Measurements from ENCODE around the gene KLHL3. TPM values are rescaled to one million over a fixed set of nuclear protein-coding genes. Genes with fewer than 3 reads are reported as not detected.
A peak's percentile ranks its signal among the peaks of the same experiment; 100 is the strongest.

The KLHL3 gene
- total RNA-seq, 1 experiment from 2014 or later = 4.5 TPM

GRCh38 chr5:137635521-137635921 lies 100.4 kb downstream of the KLHL3 start:
- DNase-seq (ENCODE audit: low spot score) = no peak

- no peak for DNase-seq (ENCODE audit: low spot score)
These were observed 102.0 kb downstream of the KLHL3 start for GRCh38 chr5:137633896-137634295.

DNA sequence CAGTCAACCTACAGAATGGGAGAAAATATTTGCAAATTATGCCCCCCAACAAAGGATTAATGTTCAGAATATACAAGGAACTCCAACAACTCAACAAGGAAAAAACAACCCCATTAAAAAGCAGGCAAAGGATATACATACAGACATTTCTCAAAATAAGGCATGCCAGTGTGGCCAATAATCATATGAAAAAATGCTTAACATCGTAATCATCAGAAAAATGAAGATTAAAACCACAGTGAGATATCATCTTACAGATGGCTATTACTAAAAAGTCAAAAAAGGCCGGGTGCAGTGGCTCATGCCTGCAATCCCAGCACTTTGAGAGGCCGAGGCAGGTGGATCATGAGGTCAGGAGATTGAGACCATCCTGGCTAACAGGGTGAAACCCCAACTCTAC lies 103.2 kb downstream of the KLHL3 start:
- DNase-seq (ENCODE audit: low spot score) = no peak

DNA sequence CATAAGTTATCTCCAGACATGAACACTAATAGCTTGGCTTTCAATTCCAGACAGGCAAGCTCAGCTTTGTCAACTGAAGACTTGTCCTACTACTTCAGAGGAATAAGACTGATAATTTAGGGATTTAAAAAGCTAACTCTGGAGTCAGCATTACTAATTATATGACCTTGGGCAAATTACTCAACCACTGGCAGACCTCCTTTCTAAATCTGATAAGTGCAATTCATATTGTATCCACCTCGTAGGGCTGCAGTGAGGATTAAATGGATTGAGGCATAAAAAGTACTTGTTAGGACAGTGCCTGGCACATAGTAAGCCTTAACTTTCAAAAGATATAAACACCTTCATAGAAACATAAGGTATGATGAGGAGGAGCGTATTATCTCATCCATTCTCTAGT lies 104.4 kb downstream of the KLHL3 start:
- DNase-seq (ENCODE audit: low spot score) = no peak

DNA sequence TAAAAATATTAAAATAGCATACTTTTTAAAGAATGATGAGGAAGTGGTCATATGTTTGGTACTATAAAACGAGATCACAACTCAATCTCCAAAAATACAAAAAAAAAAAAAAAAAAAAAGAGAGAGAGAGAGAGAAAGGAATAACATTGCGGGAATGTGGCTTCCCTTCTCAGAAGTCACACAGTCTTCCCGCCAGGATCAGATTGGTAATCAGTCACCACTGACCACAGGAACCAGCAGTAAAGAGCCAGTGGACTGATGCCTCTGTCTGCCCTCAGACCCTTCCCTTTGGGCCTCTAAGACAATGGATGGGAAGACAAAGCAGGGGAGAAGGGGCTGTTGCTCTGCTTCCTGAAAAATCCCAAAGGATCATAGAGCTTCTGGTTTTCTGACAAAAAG lies 104.9 kb downstream of the KLHL3 start:
- no peak for DNase-seq (ENCODE audit: low spot score)

DNA sequence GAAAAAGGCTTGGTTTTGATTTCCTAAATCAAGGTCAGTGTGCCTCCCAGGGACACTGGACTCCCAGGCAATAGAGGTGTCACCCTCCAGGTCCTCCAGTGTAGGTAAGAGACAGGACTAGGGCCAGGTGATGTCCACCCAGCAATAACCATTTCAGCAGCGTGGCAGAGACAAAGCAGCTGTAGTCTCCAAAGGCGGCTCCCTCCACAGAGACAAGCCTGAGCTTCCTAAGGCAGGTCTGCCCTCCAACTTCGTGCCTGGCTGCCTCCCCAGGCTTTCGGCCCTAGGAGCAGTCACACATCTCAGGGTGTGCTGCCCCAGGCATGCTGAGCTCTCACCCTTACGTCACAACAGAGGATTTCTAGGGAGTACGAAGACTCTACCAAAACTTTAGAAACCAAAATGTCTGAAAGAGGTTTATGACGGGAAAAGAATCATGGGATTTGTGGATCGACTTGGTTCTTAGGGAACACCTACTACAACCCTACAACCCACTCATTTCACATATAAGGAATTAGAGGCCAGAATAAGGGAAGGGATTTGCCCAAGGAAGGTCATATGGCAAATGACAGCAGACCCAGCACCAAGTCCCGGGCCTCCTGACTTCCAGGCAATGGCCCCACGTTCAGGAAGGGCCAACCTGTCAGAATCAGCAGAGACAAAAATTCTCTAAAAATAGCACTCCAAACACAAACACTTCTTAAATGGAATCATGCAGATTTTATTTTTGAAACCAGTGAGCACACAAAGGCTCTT lies 105.5 kb downstream of the KLHL3 start:
- DNase-seq (ENCODE audit: low spot score) = no peak

DNA sequence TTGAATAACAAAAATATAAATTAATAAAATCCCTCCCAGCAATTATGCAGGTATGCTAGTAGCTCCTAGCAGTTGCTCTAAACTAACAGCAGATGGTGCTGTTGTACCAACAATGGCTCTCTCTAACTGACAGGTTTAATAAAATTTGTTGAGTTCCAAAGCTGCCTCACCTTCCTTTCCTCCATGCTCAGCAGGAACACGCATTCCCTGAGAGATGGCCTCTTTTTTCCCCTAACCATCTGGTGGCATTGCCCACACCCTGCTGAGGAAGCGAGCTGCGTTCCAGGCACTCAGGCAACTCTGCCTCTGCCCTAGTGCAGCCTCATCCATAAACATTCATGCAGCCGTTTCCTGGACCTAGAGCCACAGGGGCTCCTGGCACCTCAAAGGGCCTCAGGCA lies 106.2 kb downstream of the KLHL3 start:
- peak; percentile 76 for DNase-seq (ENCODE audit: low spot score)

GRCh38 chr5:137627706-137628105 lies 108.2 kb downstream of the KLHL3 start:
- DNase-seq (ENCODE audit: low spot score) = no peak

- DNase-seq (ENCODE audit: low spot score) = no peak
These were observed 108.6 kb downstream of the KLHL3 start for GRCh38 chr5:137627293-137627692.

GRCh38 chr5:137624786-137625349 lies 111.0 kb downstream of the KLHL3 start:
- DNase-seq (ENCODE audit: low spot score) = no peak

DNA sequence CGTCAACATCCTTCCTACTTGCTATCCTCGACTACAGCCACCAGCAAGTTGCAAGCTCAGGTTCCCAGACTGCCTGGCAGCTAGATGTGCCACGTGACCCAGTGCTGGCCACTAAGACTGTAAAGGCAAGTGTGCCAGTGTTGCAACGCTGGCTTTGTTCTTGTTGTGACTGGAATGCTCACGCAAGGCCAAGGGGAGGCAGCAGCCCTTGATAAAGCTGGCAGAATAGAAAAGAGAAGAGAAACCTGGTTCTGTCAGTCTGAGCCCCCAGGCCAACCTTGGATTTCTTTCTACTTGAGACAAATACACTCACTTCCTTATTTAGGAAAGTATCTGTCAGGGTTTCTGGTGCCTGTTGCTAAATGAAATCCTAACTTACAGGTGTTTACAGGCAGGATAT lies 113.0 kb downstream of the KLHL3 start:
- no peak for DNase-seq (ENCODE audit: low spot score)

DNA sequence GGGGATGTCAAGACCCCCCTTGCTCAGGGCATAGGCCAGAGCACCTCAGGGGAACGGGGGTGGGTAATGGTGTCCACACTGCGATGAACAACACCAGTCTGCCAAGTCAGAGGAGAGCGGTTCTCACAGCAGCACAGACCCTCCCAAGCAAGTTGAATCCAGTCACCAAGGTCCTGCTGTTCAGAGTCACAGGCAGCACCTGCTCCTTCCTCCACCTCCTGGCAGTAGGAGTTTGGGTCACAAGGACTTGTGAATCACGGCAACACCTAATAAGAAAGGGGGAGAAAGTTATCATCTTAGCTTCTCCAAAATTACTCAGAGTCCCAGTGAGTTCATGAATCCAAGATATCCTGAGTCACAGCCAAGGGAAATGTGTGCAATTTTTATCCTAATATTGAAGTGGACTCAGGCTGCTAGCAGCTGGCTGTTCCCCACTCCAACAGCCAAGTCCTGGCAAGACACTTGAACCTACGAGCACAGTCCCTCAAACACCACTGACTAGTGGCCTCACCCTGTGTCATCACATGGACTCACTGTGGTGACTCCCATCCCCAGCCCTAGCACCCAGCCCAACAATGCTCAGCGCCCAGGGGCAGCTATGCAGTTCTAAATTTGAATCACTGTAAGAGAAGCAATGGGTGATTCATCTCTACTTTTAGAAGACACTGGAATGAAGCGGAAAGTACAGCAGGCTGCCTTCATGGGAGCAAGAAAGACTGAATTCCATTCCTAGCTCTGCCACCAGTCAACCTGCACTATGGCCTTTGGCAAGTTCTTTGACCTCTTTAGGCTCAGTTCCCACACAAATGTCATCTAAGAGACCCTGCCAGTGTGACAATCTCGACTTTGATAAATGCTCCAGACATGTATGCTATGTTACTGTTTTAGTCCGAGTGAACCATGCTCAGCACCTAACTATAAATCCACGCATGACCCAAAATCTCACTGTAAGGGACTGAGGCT lies 113.7 kb downstream of the KLHL3 start:
- DNase-seq (ENCODE audit: low spot score) = no peak

- no peak for DNase-seq (ENCODE audit: low spot score)
These were observed 114.6 kb downstream of the KLHL3 start for GRCh38 chr5:137621306-137621705.

DNA sequence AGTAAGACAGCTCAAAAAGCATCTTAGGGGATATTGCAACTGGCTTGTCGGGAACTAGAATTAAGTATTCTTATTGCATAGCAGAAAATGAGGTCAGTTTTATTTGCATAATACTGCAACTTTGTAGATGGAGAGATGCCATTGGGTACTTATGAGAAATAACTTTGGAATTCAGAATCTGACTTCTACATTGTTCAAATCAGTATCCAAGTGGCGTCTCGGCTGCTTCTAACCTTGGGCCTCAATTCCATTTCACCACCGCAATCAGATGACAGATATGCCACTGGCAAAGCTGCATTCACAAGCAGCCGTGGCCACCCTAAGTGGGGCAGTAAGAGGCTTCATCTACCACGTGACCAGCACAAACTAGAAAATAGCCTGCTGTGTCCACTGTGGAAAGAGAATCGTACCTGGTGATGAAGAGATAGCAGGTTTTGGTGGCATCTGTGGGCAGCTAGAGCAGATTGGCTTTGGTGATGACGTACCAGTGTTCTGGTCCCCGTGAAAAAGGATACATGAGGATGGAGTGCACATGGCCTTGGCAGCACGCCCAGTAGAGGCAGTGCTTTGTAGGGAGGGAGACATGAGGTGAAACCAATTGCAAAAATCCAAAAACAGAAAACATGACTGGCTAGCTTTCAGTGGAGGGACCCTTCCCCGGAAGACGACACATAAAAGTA lies 116.6 kb downstream of the KLHL3 start:
- no peak for DNase-seq (ENCODE audit: low spot score)

DNA sequence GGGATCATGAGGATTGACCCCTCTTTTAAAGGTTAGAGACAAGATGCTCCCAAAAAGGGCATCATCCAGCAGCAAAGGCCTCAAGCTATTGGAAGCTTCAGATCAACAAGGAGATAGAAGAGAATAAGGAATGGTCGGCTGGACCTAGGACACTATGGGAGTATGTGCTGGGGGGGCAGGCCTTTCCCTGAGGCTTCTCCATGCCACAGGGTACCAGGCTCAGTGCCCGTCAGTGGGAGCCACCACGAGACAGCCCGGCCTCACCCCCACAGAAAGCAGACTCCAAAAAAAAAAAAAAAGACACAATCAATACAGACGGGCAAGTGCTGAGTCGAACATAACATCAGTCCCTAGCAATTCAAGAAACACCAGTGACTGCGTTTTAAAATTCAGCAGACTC lies 117.4 kb downstream of the KLHL3 start:
- DNase-seq (ENCODE audit: low spot score) = no peak

GRCh38 chr5:137617528-137618205 lies 118.2 kb downstream of the KLHL3 start:
- DNase-seq (ENCODE audit: low spot score) = no peak

GRCh38 chr5:137616046-137616445 lies 119.8 kb downstream of the KLHL3 start:
- no peak for DNase-seq (ENCODE audit: low spot score)

GRCh38 chr5:137615171-137615775 lies 120.6 kb downstream of the KLHL3 start:
- no peak for DNase-seq (ENCODE audit: low spot score)

GRCh38 chr5:137613554-137614265 lies 122.2 kb downstream of the KLHL3 start:
- DNase-seq (ENCODE audit: low spot score) = no peak

- no peak for DNase-seq (ENCODE audit: low spot score)
These were observed 123.3 kb downstream of the KLHL3 start for GRCh38 chr5:137612576-137612975.

Data from HT-29 (cell line).